Measurements from ENCODE around the gene ITGA5.

DNA sequence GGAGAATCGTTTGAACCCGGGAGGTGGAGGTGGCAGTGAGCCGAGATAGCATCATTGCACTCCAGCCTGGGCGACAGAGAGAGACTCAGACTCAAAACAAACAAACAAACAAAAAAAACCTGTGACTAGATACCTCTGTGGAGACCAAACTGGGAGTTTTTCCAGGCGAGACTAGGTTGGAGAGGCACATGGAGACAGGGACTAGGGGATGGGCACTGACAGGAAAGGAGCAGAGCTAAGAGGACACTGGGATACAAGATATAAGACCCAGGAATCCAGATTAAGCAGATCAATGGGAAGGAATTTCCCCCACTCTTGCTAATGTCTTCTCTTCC, 4.7 kb upstream of the ITGA5 start:
- TF ChIP-seq CTCF (IDR thresholded peaks at IDR 0.05) (no peak), POLR2A (IDR thresholded peaks at IDR 0.05) (no peak)
